ENCODE data around the gene DVL3.

- TF ChIP-seq CTCF (IDR thresholded peaks at IDR 0.05; ENCODE audit: poor library complexity) (no peak), EZH2 (IDR thresholded peaks at IDR 0.05; ENCODE audit: borderline replicate concordance) (no peak), EZH2phosphoT487 (IDR thresholded peaks at IDR 0.05; ENCODE audit: low read depth, severe bottlenecking, unreplicated experiment) (no peak)
Measured at GRCh38 chr3:184211297-184211696, 56.1 kb downstream of the DVL3 start.

All from hepatocyte (in vitro differentiated cells).